ENCODE data around the gene KCNMA1. TPM values are rescaled to one million over a fixed set of nuclear protein-coding genes. Genes with fewer than 3 reads are reported as not detected.

KCNMA1 gene
- polyA plus RNA-seq, 1 donor from 2014 or later = 60.8 TPM

DNA sequence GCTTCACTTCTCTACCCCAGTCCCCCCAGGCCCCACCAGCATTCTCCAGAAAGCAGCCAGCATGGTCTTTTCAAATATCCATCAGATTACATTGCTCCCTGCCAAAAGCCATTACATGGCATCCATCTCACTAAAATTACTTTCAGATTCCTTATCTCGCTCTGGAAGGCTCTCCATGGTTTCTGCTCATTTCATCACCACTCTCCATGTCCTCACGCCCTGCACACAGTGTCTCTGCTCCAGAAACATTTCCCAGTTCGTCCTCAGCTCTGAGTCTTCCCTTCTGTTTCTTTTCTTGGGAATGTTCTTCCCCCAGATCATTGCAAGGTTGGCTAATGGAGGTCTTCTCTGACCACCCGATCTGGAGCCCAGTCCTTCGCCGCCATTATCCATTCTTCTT is 499.1 kb downstream of the KCNMA1 start:
- H3K4me3 ChIP-seq (ENCODE audit: low read length) = no peak overlapping the region
- H3K79me2 ChIP-seq (replicated peaks; ENCODE audit: insufficient read depth, low read length) = no peaks in the 10 kb centered on the region
- no peaks in the 10 kb centered on the region for H3K9me3 ChIP-seq (ENCODE audit: low read length)
- TF ChIP-seq CTCF (IDR thresholded peaks at IDR 0.05; ENCODE audit: poor library complexity, severe bottlenecking) = no peak
- TF ChIP-seq EZH2 (IDR thresholded peaks at IDR 0.05; ENCODE audit: borderline replicate concordance, insufficient read depth, low read length, poor library complexity, severe bottlenecking) = no peak
- TF ChIP-seq RAD21 (conservative IDR thresholded peaks at IDR 0.05) = no peak
- H3K4me2 ChIP-seq (ENCODE audit: low read length) = no peak overlapping the region
- no peak overlapping the region for H2AFZ ChIP-seq (ENCODE audit: low read depth, low read length)
- H3F3A ChIP-seq (ENCODE audit: insufficient read depth, low read length, poor library complexity, severe bottlenecking) = no peaks in the 10 kb centered on the region
- H3K36me3 ChIP-seq (ENCODE audit: insufficient read depth, low read length) = no peaks in the 10 kb centered on the region
- no peaks in the 10 kb centered on the region for H3K27me3 ChIP-seq (ENCODE audit: insufficient read depth, low read depth, low read length)
- H3K27ac ChIP-seq (ENCODE audit: low read length) = no peak overlapping the region
- H3K9ac ChIP-seq (ENCODE audit: low read length) = no peak overlapping the region
- H3K9me2 ChIP-seq (ENCODE audit: insufficient read depth, low read length) = no peaks in the 10 kb centered on the region
- H4K20me1 ChIP-seq (ENCODE audit: insufficient read depth) = no peaks in the 10 kb centered on the region

- no peak overlapping the region for H3K27ac ChIP-seq (ENCODE audit: low read length)
- no peaks in the 10 kb centered on the region for H3K36me3 ChIP-seq (ENCODE audit: insufficient read depth, low read length)
- no peaks in the 10 kb centered on the region for H3F3A ChIP-seq (ENCODE audit: insufficient read depth, low read length, poor library complexity, severe bottlenecking)
- H3K4me3 ChIP-seq (ENCODE audit: low read length) = no peak overlapping the region
- no peak for TF ChIP-seq EP300 (conservative IDR thresholded peaks at IDR 0.05; ENCODE audit: poor library complexity, severe bottlenecking)
- no peak for TF ChIP-seq CTCF (IDR thresholded peaks at IDR 0.05; ENCODE audit: poor library complexity, severe bottlenecking)
- TF ChIP-seq RAD21 (conservative IDR thresholded peaks at IDR 0.05) = no peak
- TF ChIP-seq MXI1 (conservative IDR thresholded peaks at IDR 0.05; ENCODE audit: poor library complexity, severe bottlenecking) = no peak
- TF ChIP-seq, protein P1, sequence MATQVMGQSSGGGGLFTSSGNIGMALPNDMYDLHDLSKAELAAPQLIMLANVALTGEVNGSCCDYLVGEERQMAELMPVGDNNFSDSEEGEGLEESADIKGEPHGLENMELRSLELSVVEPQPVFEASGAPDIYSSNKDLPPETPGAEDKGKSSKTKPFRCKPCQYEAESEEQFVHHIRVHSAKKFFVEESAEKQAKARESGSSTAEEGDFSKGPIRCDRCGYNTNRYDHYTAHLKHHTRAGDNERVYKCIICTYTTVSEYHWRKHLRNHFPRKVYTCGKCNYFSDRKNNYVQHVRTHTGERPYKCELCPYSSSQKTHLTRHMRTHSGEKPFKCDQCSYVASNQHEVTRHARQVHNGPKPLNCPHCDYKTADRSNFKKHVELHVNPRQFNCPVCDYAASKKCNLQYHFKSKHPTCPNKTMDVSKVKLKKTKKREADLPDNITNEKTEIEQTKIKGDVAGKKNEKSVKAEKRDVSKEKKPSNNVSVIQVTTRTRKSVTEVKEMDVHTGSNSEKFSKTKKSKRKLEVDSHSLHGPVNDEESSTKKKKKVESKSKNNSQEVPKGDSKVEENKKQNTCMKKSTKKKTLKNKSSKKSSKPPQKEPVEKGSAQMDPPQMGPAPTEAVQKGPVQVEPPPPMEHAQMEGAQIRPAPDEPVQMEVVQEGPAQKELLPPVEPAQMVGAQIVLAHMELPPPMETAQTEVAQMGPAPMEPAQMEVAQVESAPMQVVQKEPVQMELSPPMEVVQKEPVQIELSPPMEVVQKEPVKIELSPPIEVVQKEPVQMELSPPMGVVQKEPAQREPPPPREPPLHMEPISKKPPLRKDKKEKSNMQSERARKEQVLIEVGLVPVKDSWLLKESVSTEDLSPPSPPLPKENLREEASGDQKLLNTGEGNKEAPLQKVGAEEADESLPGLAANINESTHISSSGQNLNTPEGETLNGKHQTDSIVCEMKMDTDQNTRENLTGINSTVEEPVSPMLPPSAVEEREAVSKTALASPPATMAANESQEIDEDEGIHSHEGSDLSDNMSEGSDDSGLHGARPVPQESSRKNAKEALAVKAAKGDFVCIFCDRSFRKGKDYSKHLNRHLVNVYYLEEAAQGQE (IDR thresholded peaks at IDR 0.05; ENCODE audit: borderline replicate concordance) = no peak
- no peak for TF ChIP-seq EZH2 (IDR thresholded peaks at IDR 0.05; ENCODE audit: borderline replicate concordance, insufficient read depth, low read length, poor library complexity, severe bottlenecking)
- no peak for TF ChIP-seq SMC3 (conservative IDR thresholded peaks at IDR 0.05; ENCODE audit: poor library complexity)
- no peak for TF ChIP-seq POLR2AphosphoS5 (IDR thresholded peaks at IDR 0.05)
- no peaks in the 10 kb centered on the region for H3K27me3 ChIP-seq (ENCODE audit: insufficient read depth, low read depth, low read length)
- no peak overlapping the region for H3K9ac ChIP-seq (ENCODE audit: low read length)
- no peaks in the 10 kb centered on the region for H3K9me2 ChIP-seq (ENCODE audit: insufficient read depth, low read length)
- H2AFZ ChIP-seq (ENCODE audit: low read depth, low read length) = no peak overlapping the region
- no peaks in the 10 kb centered on the region for H3K9me3 ChIP-seq (ENCODE audit: low read length)
- H3K4me2 ChIP-seq (ENCODE audit: low read length) = no peak overlapping the region
- H3K79me2 ChIP-seq (replicated peaks; ENCODE audit: insufficient read depth, low read length) = no peaks in the 10 kb centered on the region
- H4K20me1 ChIP-seq (ENCODE audit: insufficient read depth) = no peaks in the 10 kb centered on the region
Measured at GRCh38 chr10:77135555-77135954, 502.1 kb downstream of the KCNMA1 start.

Data from neural cell (in vitro differentiated cells).